ENCODE data around the gene HSPA14. TPM values are rescaled to one million over a fixed set of nuclear protein-coding genes. Genes with fewer than 3 reads are reported as not detected.
"Not testable (repeated sequence)": the region's sequence is repeated elsewhere in the genome, so short reads cannot be mapped to it uniquely, and the experiment has no call there.

HSPA14 gene
- total and polyA plus RNA-seq, 7 donors, result 10.0 to 19.8 (median 13.4) TPM

DNA sequence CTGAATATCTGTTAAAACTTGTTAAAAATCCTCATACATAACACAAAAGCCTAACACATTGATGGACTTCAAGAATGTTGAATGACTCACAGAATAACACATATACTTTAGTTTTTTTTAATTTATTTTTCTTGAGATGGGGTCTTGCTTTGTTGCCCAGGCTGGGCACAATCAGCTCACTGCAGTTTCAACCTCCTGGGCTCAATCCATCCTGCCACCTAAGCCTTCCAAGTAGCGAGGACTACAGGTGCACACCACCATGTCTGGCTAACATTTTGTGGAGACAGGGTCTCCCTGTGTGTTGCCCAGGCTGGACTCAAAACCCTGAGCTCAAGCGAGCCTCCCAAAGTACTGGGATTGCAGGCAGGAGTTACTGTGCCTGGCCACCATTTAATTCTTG is 68.7 kb downstream of the HSPA14 start:
- Histone ChIP-seq H3K4me3 (no peak overlapping the region), H3K36me3 (peaks cover 0 to 41% (median 6%) of the 10 kb centered on the region in 4 donors), H3K27me3 (no peaks in the 10 kb centered on the region), H3K9me3 (no peaks in the 10 kb centered on the region), H3K27ac (no peak overlapping the region), H3K4me1 (no peaks in the 10 kb centered on the region)
- intact Hi-C loops (cut with DNase I), result no loop called here
- WGBS, 2 donors, result 96 to 99% methylated on average over 2 of the region's 2 CpGs
- TF ChIP-seq, protein P1, sequence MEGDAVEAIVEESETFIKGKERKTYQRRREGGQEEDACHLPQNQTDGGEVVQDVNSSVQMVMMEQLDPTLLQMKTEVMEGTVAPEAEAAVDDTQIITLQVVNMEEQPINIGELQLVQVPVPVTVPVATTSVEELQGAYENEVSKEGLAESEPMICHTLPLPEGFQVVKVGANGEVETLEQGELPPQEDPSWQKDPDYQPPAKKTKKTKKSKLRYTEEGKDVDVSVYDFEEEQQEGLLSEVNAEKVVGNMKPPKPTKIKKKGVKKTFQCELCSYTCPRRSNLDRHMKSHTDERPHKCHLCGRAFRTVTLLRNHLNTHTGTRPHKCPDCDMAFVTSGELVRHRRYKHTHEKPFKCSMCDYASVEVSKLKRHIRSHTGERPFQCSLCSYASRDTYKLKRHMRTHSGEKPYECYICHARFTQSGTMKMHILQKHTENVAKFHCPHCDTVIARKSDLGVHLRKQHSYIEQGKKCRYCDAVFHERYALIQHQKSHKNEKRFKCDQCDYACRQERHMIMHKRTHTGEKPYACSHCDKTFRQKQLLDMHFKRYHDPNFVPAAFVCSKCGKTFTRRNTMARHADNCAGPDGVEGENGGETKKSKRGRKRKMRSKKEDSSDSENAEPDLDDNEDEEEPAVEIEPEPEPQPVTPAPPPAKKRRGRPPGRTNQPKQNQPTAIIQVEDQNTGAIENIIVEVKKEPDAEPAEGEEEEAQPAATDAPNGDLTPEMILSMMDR (IDR thresholded peaks at IDR 0.05), result no peak
- TF ChIP-seq POLR2AphosphoS5 (IDR thresholded peaks at IDR 0.05), result no peak
- no peak for TF ChIP-seq POLR2A (IDR thresholded peaks at IDR 0.05)
- no peak for TF ChIP-seq EP300 (IDR thresholded peaks at IDR 0.05)
- DNase-seq, result no peak

DNA sequence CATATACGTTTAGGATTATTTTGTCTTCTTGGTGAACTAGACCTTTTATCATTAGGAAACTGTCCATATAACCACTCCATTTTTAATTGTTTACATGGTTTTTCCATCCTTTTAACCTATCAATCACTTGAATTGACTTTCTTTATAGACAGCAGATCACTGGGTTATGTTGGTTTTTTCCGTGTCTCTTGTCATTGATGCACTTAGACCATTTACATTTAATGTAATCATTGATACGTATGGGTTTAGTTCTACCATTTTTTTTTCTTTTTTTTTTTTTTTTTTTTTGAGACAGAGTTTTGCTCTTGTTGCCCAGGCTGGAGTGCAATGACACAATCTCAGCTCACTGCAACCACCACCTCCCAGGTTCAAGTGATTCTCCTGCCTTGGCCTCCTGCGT is 69.5 kb downstream of the HSPA14 start:
- WGBS, 2 donors, result 97 to 98% methylated on average over 4 of the region's 4 CpGs
- H3K36me3 ChIP-seq, result peaks cover 0 to 47% (median 6%) of the 10 kb centered on the region in 4 donors
- H3K9me3 ChIP-seq; DNase-seq; H3K27ac ChIP-seq; H3K4me1 ChIP-seq; H3K27me3 ChIP-seq; H3K4me3 ChIP-seq; intact Hi-C loops (cut with DNase I): not testable (repeated sequence)

DNA sequence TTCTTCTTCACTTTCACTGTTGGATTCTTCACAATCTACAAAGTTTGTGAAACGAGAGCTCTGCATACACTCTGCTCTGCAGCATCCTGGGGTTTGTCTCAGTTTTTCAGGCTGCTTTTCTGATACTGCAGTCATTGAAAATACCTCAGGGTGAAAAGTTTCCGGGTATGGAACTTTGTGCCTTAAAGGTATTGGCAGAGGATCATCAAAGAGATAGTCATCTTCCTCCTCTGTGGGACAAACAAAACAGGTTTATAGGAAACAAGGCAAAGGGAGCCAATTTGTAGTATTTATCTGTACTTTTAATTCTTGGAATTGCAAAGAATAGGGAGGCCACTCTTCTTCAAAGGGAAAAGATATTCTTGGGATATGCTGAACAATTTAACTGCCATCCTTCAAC is 71.0 kb downstream of the HSPA14 start:
- no peak overlapping the region for H3K4me3 ChIP-seq
- intact Hi-C loops (cut with DNase I), result no loop called here
- H3K27ac ChIP-seq, result no peak overlapping the region
- no peak for DNase-seq
- WGBS, 2 donors, result 94 to 96% methylated on average over 2 of the region's 2 CpGs
- H3K27me3 ChIP-seq, result no peaks in the 10 kb centered on the region
- H3K36me3 ChIP-seq, result peaks cover 0 to 62% (median 9%) of the 10 kb centered on the region in 4 donors
- no peaks in the 10 kb centered on the region for H3K9me3 ChIP-seq
- no peaks in the 10 kb centered on the region for H3K4me1 ChIP-seq
- TF ChIP-seq EP300 (IDR thresholded peaks at IDR 0.05) (no peak), POLR2A (IDR thresholded peaks at IDR 0.05) (no peak), POLR2AphosphoS5 (IDR thresholded peaks at IDR 0.05) (no peak)
- TF ChIP-seq, protein P1 (IDR thresholded peaks at IDR 0.05), result no peak

DNA sequence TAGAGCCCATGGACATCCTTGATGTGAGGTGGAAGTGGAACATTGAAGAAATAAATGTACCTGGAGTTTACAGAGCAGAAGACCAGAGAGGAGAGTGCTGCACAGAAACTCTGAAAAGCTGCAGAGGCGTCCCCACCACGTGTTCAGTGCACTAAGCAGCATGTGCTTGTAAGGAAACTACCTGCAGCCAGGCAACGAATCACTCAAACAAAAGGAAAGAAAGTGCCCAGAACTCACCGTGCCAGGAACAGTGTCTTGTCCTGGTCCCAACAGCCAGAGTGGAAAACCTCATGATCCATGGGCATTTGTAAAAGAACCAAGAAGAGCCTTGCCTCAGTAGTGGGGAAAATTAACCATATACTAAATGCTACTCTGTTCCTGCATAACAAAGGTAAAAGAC is 72.8 kb downstream of the HSPA14 start:
- WGBS, 2 donors, result 95 to 96% methylated on average over 4 of the region's 4 CpGs
- Histone ChIP-seq H3K4me3 (no peak overlapping the region), H3K9me3 (peaks cover 0 to under 1% (median 0%) of the 10 kb centered on the region in 4 donors), H3K27me3 (no peaks in the 10 kb centered on the region), H3K27ac (no peak overlapping the region), H3K4me1 (no peaks in the 10 kb centered on the region), H3K36me3 (peaks cover 0 to 62% (median 10%) of the 10 kb centered on the region in 4 donors)
- no peak for DNase-seq
- TF ChIP-seq, protein P1 (IDR thresholded peaks at IDR 0.05), result no peak
- TF ChIP-seq POLR2AphosphoS5 (IDR thresholded peaks at IDR 0.05), result no peak
- no peak for TF ChIP-seq EP300 (IDR thresholded peaks at IDR 0.05)
- no peak for TF ChIP-seq POLR2A (IDR thresholded peaks at IDR 0.05)
- intact Hi-C loops (cut with DNase I), result no loop called here

DNA sequence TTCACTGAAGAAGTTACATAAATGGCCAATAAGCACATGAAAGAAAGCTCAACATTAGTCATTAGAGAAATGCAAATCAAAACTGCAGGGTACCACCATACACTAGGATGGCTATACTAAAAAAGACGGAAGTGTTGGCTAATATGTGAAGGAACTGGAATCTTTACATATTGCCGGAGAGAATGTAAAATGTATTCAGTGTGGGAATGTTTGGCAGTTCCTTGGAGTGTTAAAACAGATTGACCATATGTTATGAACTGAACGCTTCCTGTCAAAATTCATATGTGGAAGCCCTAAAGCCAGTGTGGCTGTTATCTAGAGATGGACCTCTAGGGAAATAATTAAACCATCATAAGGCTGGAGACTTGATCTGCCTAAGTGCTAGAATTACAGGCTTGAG is 73.7 kb downstream of the HSPA14 start:
- intact Hi-C loops (cut with DNase I), result no loop called here
- Histone ChIP-seq H3K4me3 (no peak overlapping the region), H3K4me1 (no peaks in the 10 kb centered on the region), H3K36me3 (peaks cover under 1 to 67% (median 17%) of the 10 kb centered on the region in 4 donors), H3K27me3 (no peaks in the 10 kb centered on the region), H3K27ac (no peak overlapping the region), H3K9me3 (peaks cover 0 to 9% (median 3%) of the 10 kb centered on the region in 4 donors)
- no peak for DNase-seq
- TF ChIP-seq, protein P1 (IDR thresholded peaks at IDR 0.05), result no peak
- no peak for TF ChIP-seq EP300 (IDR thresholded peaks at IDR 0.05)
- TF ChIP-seq POLR2AphosphoS5 (IDR thresholded peaks at IDR 0.05), result no peak
- no peak for TF ChIP-seq POLR2A (IDR thresholded peaks at IDR 0.05)
- WGBS, 2 donors, result 81 to 96% methylated on average over 3 of the region's 3 CpGs
